Endodermal cell (in vitro differentiated cells): Measurements from ENCODE around the gene PTPRU. TPM values are rescaled to one million over a fixed set of nuclear protein-coding genes. Genes with fewer than 3 reads are reported as not detected.

Experiments
- DNase-seq: peaks from one replicate; pipeline ENCODE4 v3.0.0-alpha.2; 2017
- H3K27ac ChIP-seq: 2 replicates; pipeline ENCODE4 v1.5.1; 2013; ENCODE audit warnings: mild to moderate bottlenecking, low read depth, low read length, moderate library complexity
- H3K27me3 ChIP-seq: 2 replicates; pipeline ENCODE4 v1.6.1; 2013; ENCODE audit warnings: mild to moderate bottlenecking, low read length, moderate library complexity; ENCODE audit not compliant: insufficient read depth, control insufficient read depth, poor library complexity, severe bottlenecking
- H3K36me3 ChIP-seq: 2 replicates; pipeline ENCODE4 v1.7.0; 2013; ENCODE audit warnings: mild to moderate bottlenecking, low read length, moderate library complexity; ENCODE audit not compliant: control insufficient read depth, insufficient read depth
- H3K4me1 ChIP-seq: one replicate; pipeline ENCODE4 v1.7.0; 2013; ENCODE audit warnings: low read length; ENCODE audit not compliant: control insufficient read depth, insufficient read depth
- H3K4me3 ChIP-seq: 2 replicates; pipeline ENCODE4 v1.5.1; 2013; ENCODE audit warnings: mild to moderate bottlenecking, low read length, moderate library complexity
- H3K9ac ChIP-seq: 2 replicates; pipeline ENCODE4 v1.6.1; 2013; ENCODE audit warnings: mild to moderate bottlenecking, low read length, moderate library complexity; ENCODE audit not compliant: poor library complexity, severe bottlenecking; ENCODE audit errors: extremely low read depth
- H3K9me3 ChIP-seq: 2 replicates; pipeline ENCODE4 v1.6.1; 2013; ENCODE audit warnings: mild to moderate bottlenecking, low read length, moderate library complexity; ENCODE audit not compliant: control insufficient read depth
- H3K27ac Mint-ChIP-seq: 2 replicates; pipeline ENCODE4 v1.8.0; 2020; ENCODE audit warnings: mixed read lengths
- H3K27me3 Mint-ChIP-seq: 2 replicates; pipeline ENCODE4 v1.8.0; 2021; ENCODE audit warnings: mild to moderate bottlenecking, mixed read lengths; ENCODE audit not compliant: insufficient read depth
- H3K36me3 Mint-ChIP-seq: 2 replicates; pipeline ENCODE4 v1.8.0; 2020; ENCODE audit warnings: low read depth, mixed read lengths
- H3K4me1 Mint-ChIP-seq: 2 replicates; pipeline ENCODE4 v1.8.0; 2020; ENCODE audit warnings: mixed read lengths
- H3K4me3 Mint-ChIP-seq: 2 replicates; pipeline ENCODE4 v1.8.0; 2020; ENCODE audit warnings: mild to moderate bottlenecking, moderate library complexity, mixed read lengths
- H3K9me3 Mint-ChIP-seq: 2 replicates; pipeline ENCODE4 v1.8.0; 2020; ENCODE audit warnings: mild to moderate bottlenecking, mixed read lengths
- CTCF ChIP-seq: fragments of 200-600 bp; sonication (generic); conservative IDR thresholded peaks from 2 replicates; pipeline ENCODE4 v1.5.0; 2021; ENCODE audit warnings: antibody characterized with exemption, mild to moderate bottlenecking
- WGBS, 2 experiments: methylation state at CpG; one replicate each; pipeline versions ENCODE4 v1.1.5 to v1.1.7; 2013; ENCODE audit warnings: missing lambda C conversion rate in 2 of 2, mixed read lengths in 1 of 2; ENCODE audit not compliant: insufficient coverage in 1 of 2, insufficient read length in 1 of 2; 5-methylcytosine and 5-hydroxymethylcytosine counted together
- total RNA-seq, 2 donors: library from RNA; stranded (reverse); fragmentation: NEBNext Ultra II Directional in 1 of 2; extraction: Animal tissue kit (Norgen Biotek cat#: 25700) in 1 of 2; gene quantifications; 2 replicates in 1 of 2; 3 replicates in 1 of 2; pipeline ENCODE4 v1.2.1, GENCODE V29; 2021

The PTPRU gene
- total RNA-seq, 2 donors from 2014 or later: 49.8 to 73.1 TPM

GRCh38 chr1:29197590-29197924 lies 38.8 kb upstream of the PTPRU start:
- no peak overlapping the region for H3K4me3 ChIP-seq
- no peaks in the 10 kb centered on the region for H3K27me3 ChIP-seq
- peaks cover 16% of the 10 kb centered on the region for H3K4me1 ChIP-seq
- no peaks in the 10 kb centered on the region for H3K9me3 ChIP-seq
- H3K27ac Mint-ChIP-seq: peak overlapping the region; percentile 78
- WGBS, 2 experiments: 84 to 86% methylated on average over 2 of the region's 2 CpGs
- H3K36me3 ChIP-seq: peaks cover 33% of the 10 kb centered on the region
- H3K36me3 Mint-ChIP-seq: peaks cover 57% of the 10 kb centered on the region
- no peak overlapping the region for H3K27ac ChIP-seq
- no peaks in the 10 kb centered on the region for H3K27me3 Mint-ChIP-seq
- peak overlapping the region; percentile 3 for H3K9ac ChIP-seq
- DNase-seq: peak; percentile 89
- H3K4me3 Mint-ChIP-seq: no peak overlapping the region
- H3K9me3 Mint-ChIP-seq: no peaks in the 10 kb centered on the region
- peaks cover 22% of the 10 kb centered on the region for H3K4me1 Mint-ChIP-seq
- peak; percentile 79 for TF ChIP-seq CTCF

GRCh38 chr1:29197993-29198392 lies 38.3 kb upstream of the PTPRU start:
- H3K9ac ChIP-seq: no peak overlapping the region
- H3K9me3 Mint-ChIP-seq: no peaks in the 10 kb centered on the region
- peaks cover 17% of the 10 kb centered on the region for H3K4me1 ChIP-seq
- no peaks in the 10 kb centered on the region for H3K27me3 ChIP-seq
- no peaks in the 10 kb centered on the region for H3K9me3 ChIP-seq
- WGBS, 2 experiments: 87 to 88% methylated on average over 9 to 12 of the region's 12 CpGs
- H3K27me3 Mint-ChIP-seq: no peaks in the 10 kb centered on the region
- DNase-seq: no peak
- TF ChIP-seq CTCF: no peak
- H3K27ac Mint-ChIP-seq: peak overlapping the region; percentile 39
- H3K4me3 Mint-ChIP-seq: no peak overlapping the region
- H3K4me3 ChIP-seq: no peak overlapping the region
- peaks cover 55% of the 10 kb centered on the region for H3K36me3 Mint-ChIP-seq
- peaks cover 33% of the 10 kb centered on the region for H3K36me3 ChIP-seq
- H3K4me1 Mint-ChIP-seq: peaks cover 24% of the 10 kb centered on the region
- H3K27ac ChIP-seq: no peak overlapping the region

- Mint-ChIP-seq H3K36me3 (peaks cover 41% of the 10 kb centered on the region), H3K27ac (peak overlapping the region; percentile 67), H3K4me1 (peaks cover 24% of the 10 kb centered on the region), H3K9me3 (no peaks in the 10 kb centered on the region), H3K27me3 (no peaks in the 10 kb centered on the region), H3K4me3 (no peak overlapping the region)
- peaks cover 27% of the 10 kb centered on the region for H3K36me3 ChIP-seq
- H3K27ac ChIP-seq: no peak overlapping the region
- no peaks in the 10 kb centered on the region for H3K9me3 ChIP-seq
- no peaks in the 10 kb centered on the region for H3K27me3 ChIP-seq
- 87 to 96% methylated on average over 5 of the region's 5 CpGs for WGBS, 2 experiments
- DNase-seq: no peak
- H3K4me3 ChIP-seq: no peak overlapping the region
- no peak for TF ChIP-seq CTCF
- H3K9ac ChIP-seq: no peak overlapping the region
- peaks cover 17% of the 10 kb centered on the region for H3K4me1 ChIP-seq
These were observed 35.3 kb upstream of the PTPRU start for GRCh38 chr1:29200906-29201594.
